B cell (primary cell): ENCODE data around the gene KLC4. TPM values are rescaled to one million over a fixed set of nuclear protein-coding genes. Genes with fewer than 3 reads are reported as not detected.
A peak's percentile ranks its signal among the peaks of the same experiment; 100 is the strongest.

Experiments used
- ATAC-seq: fragments of 200-7000 bp; cut with Tn5 transposase; one replicate; pipeline ENCODE4 v1.10.0; 2021; ENCODE audit warnings: low read depth, mild to moderate bottlenecking, moderate number of reproducible peaks, moderate library complexity
- CTCF ChIA-PET: fragments of 350-600 bp; sonication (Branson Sonifier 250); formaldehyde crosslinking; loops from one replicate; lab custom pipeline; 2021; ENCODE audit warnings: antibody characterized with exemption, inconsistent platforms; lab: Charles Lee
- POLR2A ChIA-PET: fragments of 350-600 bp; sonication (Branson Sonifier 250); formaldehyde crosslinking; loops from one replicate; lab custom pipeline; 2021; ENCODE audit warnings: antibody characterized with exemption; lab: Charles Lee
- DNase-seq: peaks from one replicate; pipeline ENCODE4 v3.0.0; 2013
- H2AFZ ChIP-seq: 2 replicates; pipeline ENCODE4 v1.6.1; 2012; ENCODE audit warnings: mild to moderate bottlenecking, low read depth, low read length; ENCODE audit not compliant: insufficient read depth, poor library complexity, severe bottlenecking
- H3K27ac ChIP-seq, 2 donors: 1 replicate in 1 of 2; 2 replicates in 1 of 2; pipeline ENCODE4 v1.5.1; 2012 to 2013; ENCODE audit warnings: low read length in 2 of 2, mild to moderate bottlenecking in 2 of 2, moderate library complexity in 1 of 2
- H3K27me3 ChIP-seq, 4 experiments: fragments of 200-600 bp in 1 of 4; sonication (generic) in 1 of 4; replicated peaks in 1 of 4; 1 replicate in 2 of 4; 2 replicates in 2 of 4; pipeline versions ENCODE4 v1.6.1 to v1.7.0; 2013 to 2016; ENCODE audit warnings: low read length in 3 of 4, mild to moderate bottlenecking in 2 of 4, mixed read lengths in 1 of 4, moderate library complexity in 1 of 4; ENCODE audit not compliant: insufficient read depth in 4 of 4, control insufficient read depth in 3 of 4; ENCODE audit errors: control extremely low read depth in 1 of 4
- H3K36me3 ChIP-seq, 2 experiments: replicated peaks in 1 of 2; 1 replicate in 1 of 2; 2 replicates in 1 of 2; pipeline versions ENCODE4 v1.6.1 to v1.7.1; 2013; ENCODE audit warnings: low read length in 1 of 2; ENCODE audit not compliant: insufficient read depth in 2 of 2, control insufficient read depth in 1 of 2; ENCODE audit errors: control extremely low read depth in 1 of 2, extremely low read depth in 1 of 2
- H3K4me1 ChIP-seq, 2 donors: fragments of 200-600 bp in 1 of 2; sonication (generic) in 1 of 2; 1 replicate in 1 of 2; 2 replicates in 1 of 2; pipeline versions ENCODE4 v1.5.1 to v1.6.1; 2013 to 2017; ENCODE audit warnings: low read length in 2 of 2; ENCODE audit not compliant: control insufficient read depth in 2 of 2, insufficient read depth in 2 of 2
- H3K4me2 ChIP-seq: replicated peaks from 2 replicates; pipeline ENCODE3; 2012; ENCODE audit warnings: mild to moderate bottlenecking, low read depth, low read length; ENCODE audit not compliant: poor library complexity, severe bottlenecking
- H3K4me3 ChIP-seq, 5 experiments: fragments of 200-600 bp in 1 of 5; sonication (generic) in 1 of 5; 1 replicate in 3 of 5; 2 replicates in 2 of 5; pipeline versions ENCODE4 v1.5.1 to v1.7.0; 2011 to 2016; ENCODE audit warnings: low read length in 4 of 5, mild to moderate bottlenecking in 4 of 5, low read depth in 2 of 5, control low read depth in 1 of 5, moderate library complexity in 1 of 5; ENCODE audit not compliant: insufficient read depth in 1 of 5; ENCODE audit errors: control extremely low read depth in 1 of 5, extremely low read depth in 1 of 5
- H3K79me2 ChIP-seq: fragments of 200-600 bp; sonication (generic); one replicate; pipeline ENCODE4 v1.6.0; 2016; ENCODE audit warnings: low read length; ENCODE audit not compliant: control insufficient read depth, insufficient read depth
- H3K9ac ChIP-seq: fragments of 200-600 bp; sonication (generic); 2 replicates; pipeline ENCODE4 v1.6.1; 2017; ENCODE audit warnings: mild to moderate bottlenecking, low read length, moderate library complexity
- H3K9me3 ChIP-seq, 3 donors: one replicate each; pipeline versions ENCODE4 v1.6.1 to v1.7.1; 2013; ENCODE audit warnings: low read length in 2 of 3; ENCODE audit not compliant: control insufficient read depth in 2 of 3, insufficient read depth in 1 of 3; ENCODE audit errors: control extremely low read depth in 1 of 3
- H4K20me1 ChIP-seq: 2 replicates; pipeline ENCODE4 v1.6.0; 2012; ENCODE audit warnings: mild to moderate bottlenecking, low read length; ENCODE audit not compliant: insufficient read depth, control insufficient read depth, poor library complexity, severe bottlenecking
- H3K27ac Mint-ChIP-seq: one replicate; pipeline ENCODE4 v1.8.0; 2021; ENCODE audit warnings: mixed read lengths
- H3K27me3 Mint-ChIP-seq: one replicate; pipeline ENCODE4 v1.8.0; 2021; ENCODE audit warnings: mixed read lengths
- H3K4me1 Mint-ChIP-seq: one replicate; pipeline ENCODE4 v1.8.0; 2021; ENCODE audit warnings: mixed read lengths
- H3K4me3 Mint-ChIP-seq: one replicate; pipeline ENCODE4 v1.8.0; 2021; ENCODE audit warnings: mixed read lengths
- H3K9me3 Mint-ChIP-seq: one replicate; pipeline ENCODE4 v1.8.0; 2022; ENCODE audit warnings: mixed read lengths; ENCODE audit not compliant: insufficient read depth
- EZH2 ChIP-seq: IDR thresholded peaks from 2 replicates; pipeline ENCODE4 v1.6.1; 2012; ENCODE audit warnings: borderline replicate concordance, low read depth, mild to moderate bottlenecking, moderate library complexity, low read length; ENCODE audit not compliant: insufficient read depth, poor library complexity, severe bottlenecking
- WGBS: methylation state at CpG from one replicate; pipeline ENCODE4 v1.1.5; 2013; ENCODE audit warnings: missing lambda C conversion rate; ENCODE audit not compliant: insufficient coverage; 5-methylcytosine and 5-hydroxymethylcytosine counted together
- intact Hi-C: fragments of 100-400 bp; cut with micrococcal nuclease; formaldehyde crosslinking; loops from one replicate; pipeline ENCODE4 v1.10.0; 2022
- polyA plus RNA-seq: library from polyadenylated mRNA; depleted of rRNA; stranded (reverse); fragments of >200 nt; gene quantifications from 2 replicates; pipeline ENCODE4 v1.2.3, GENCODE V29; 2012
- total RNA-seq, 2 donors: library from RNA; stranded (reverse); fragments of 120-200 nt in 1 of 2; gene quantifications; 1 replicate in 1 of 2; 2 replicates in 1 of 2; pipeline versions ENCODE4 v1.2.3 to v1.2.4, GENCODE V29; 2013 to 2022
- TF ChIP-seq, protein P1 (sequence below): fragments of 200-600 bp; IDR thresholded peaks from one replicate; pipeline ENCODE4 v1.8.0; 2022; ENCODE audit warnings: antibody characterized with exemption, mild to moderate bottlenecking

The KLC4 gene
- total and polyA plus RNA-seq, 2 donors (not counting 1 experiment from before 2014, with no cell fraction given) = 30.6 to 52.7 TPM

DNA sequence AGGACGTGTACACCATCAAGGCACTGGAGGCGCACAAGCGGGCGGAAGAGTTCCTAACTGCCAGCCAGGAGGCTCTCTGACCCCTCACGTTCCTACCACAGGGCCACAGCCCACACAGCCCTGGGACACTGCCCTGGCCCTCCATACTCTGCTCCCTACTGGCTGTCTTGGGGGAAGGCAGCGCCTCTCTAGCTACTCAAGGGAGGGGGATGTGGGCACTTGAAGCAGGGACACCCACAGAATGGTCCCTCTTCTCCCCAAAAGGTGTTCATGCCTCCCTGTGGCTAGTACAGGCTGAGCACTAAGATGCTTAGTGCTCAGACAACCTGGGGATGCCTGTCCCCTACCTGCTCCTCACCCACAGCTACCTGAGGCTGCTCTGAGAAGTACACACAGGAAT lies 48.2 kb upstream of the KLC4 start:
- 94% methylated on average over 4 of the region's 6 CpGs for WGBS
- Mint-ChIP-seq H3K4me3 (peak overlapping the region; percentile 6), H3K9me3 (no peaks in the 10 kb centered on the region)

DNA sequence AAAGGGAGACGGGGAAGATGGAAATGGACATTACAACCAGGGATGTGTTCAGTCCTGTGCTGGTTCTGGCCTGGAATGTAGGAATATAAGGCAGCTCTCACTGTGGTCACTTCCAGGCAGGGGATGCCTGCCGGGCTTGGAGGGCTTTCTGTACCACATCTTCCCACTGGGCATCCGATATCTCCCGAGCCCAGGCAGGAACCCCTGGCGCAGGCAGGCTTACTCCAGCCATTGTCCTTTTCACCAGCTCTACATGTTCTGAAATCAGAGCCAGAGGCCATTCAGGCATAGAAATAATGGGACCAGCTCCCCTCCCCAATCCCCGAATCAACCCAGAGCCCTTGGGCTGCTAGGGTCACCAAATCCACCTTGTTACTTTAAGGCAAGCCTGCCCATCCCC lies 47.1 kb upstream of the KLC4 start:
- ChIA-PET CTCF (interaction anchor here (1.8 kb wide), 1 partner anchor 83 kb away, joined by 5 read pairs; the partner anchor contains the start of gene CNPY3), POLR2A (interaction anchor here (1.1 to 2.5 kb wide), 2 partner anchors 28 to 83 kb away, joined by 9 to 14 read pairs; partner anchors contain the start of genes CNPY3 and PPP2R5D)
- peak overlapping the region; percentile 91 for H3K4me3 Mint-ChIP-seq
- WGBS = 100% methylated on average over 6 of the region's 6 CpGs
- Histone ChIP-seq H4K20me1 (peaks cover 29% of the 10 kb centered on the region), H3K4me1 (peaks cover 20 to 33% of the 10 kb centered on the region in 2 donors), H2AFZ (no peak overlapping the region), H3K79me2 (peaks cover 62% of the 10 kb centered on the region), H3K9me3 (no peaks in the 10 kb centered on the region), H3K4me2 (peak overlapping the region; percentile 89), H3K27ac (peak overlapping the region in 1 of 2 donors; percentile 1), H3K9ac (peak overlapping the region; percentile 73), H3K27me3 (no peaks in the 10 kb centered on the region), H3K4me3 (no peak overlapping the region), H3K36me3 (peaks cover 1 to 44% of the 10 kb centered on the region in 2 experiments)
- H3K4me1 Mint-ChIP-seq = peaks cover 54% of the 10 kb centered on the region
- ATAC-seq (no peak), DNase-seq (no peak)
- no peaks in the 10 kb centered on the region for H3K27me3 Mint-ChIP-seq
- peak overlapping the region; percentile 32 for H3K27ac Mint-ChIP-seq
- H3K9me3 Mint-ChIP-seq = no peaks in the 10 kb centered on the region
- TF ChIP-seq EZH2 = no peak
- TF ChIP-seq, protein P1, sequence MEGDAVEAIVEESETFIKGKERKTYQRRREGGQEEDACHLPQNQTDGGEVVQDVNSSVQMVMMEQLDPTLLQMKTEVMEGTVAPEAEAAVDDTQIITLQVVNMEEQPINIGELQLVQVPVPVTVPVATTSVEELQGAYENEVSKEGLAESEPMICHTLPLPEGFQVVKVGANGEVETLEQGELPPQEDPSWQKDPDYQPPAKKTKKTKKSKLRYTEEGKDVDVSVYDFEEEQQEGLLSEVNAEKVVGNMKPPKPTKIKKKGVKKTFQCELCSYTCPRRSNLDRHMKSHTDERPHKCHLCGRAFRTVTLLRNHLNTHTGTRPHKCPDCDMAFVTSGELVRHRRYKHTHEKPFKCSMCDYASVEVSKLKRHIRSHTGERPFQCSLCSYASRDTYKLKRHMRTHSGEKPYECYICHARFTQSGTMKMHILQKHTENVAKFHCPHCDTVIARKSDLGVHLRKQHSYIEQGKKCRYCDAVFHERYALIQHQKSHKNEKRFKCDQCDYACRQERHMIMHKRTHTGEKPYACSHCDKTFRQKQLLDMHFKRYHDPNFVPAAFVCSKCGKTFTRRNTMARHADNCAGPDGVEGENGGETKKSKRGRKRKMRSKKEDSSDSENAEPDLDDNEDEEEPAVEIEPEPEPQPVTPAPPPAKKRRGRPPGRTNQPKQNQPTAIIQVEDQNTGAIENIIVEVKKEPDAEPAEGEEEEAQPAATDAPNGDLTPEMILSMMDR = no peak
- intact Hi-C loops = loop anchor here (5.0 kb wide), 1 partner anchor 415 kb away; the partner anchor contains the start of gene ABCC10

More for the DNA sequence above, 48.2 kb upstream of the KLC4 start:
- intact Hi-C loops = loop anchor here (5.0 kb wide), 1 partner anchor 416 kb away; the partner anchor contains the start of gene ABCC10
- ChIA-PET CTCF (interaction anchor here (1.8 to 3.5 kb wide), 2 partner anchors 81 to 132 kb away, joined by 5 to 19 read pairs; partner anchors contain the start of gene CNPY3), POLR2A (no interaction called here)
- TF ChIP-seq, protein P1 = no peak
- no peak for TF ChIP-seq EZH2
- H3K9ac ChIP-seq = no peak overlapping the region
- no peaks in the 10 kb centered on the region for H3K27me3 ChIP-seq
- no peak overlapping the region for H3K4me2 ChIP-seq
- H3K79me2 ChIP-seq = peaks cover 61% of the 10 kb centered on the region
- Mint-ChIP-seq H3K27ac (no peak overlapping the region), H3K27me3 (no peaks in the 10 kb centered on the region), H3K4me1 (peaks cover 50% of the 10 kb centered on the region)
- peaks cover 20 to 33% of the 10 kb centered on the region in 2 donors for H3K4me1 ChIP-seq
- DNase-seq (no peak), ATAC-seq (no peak)
- peaks cover 18% of the 10 kb centered on the region for H4K20me1 ChIP-seq
- no peak overlapping the region for H2AFZ ChIP-seq
- no peak overlapping the region for H3K4me3 ChIP-seq
- H3K9me3 ChIP-seq = no peaks in the 10 kb centered on the region
- H3K27ac ChIP-seq = no peak overlapping the region
- peaks cover 1 to 52% of the 10 kb centered on the region in 2 experiments for H3K36me3 ChIP-seq
